Lower leg skin (tissue), 3 donors: Measurements from ENCODE around the gene NRGN.

Experiments
- CTCF ChIP-seq, 3 donors: fragments of 450-650 bp; IDR thresholded peaks; one replicate each; pipeline ENCODE4 v1.5.1; 2016; ENCODE audit warnings: antibody characterized with exemption in 3 of 3, mild to moderate bottlenecking in 3 of 3, moderate library complexity in 2 of 3
- POLR2A ChIP-seq, 2 donors: fragments of 450-650 bp; IDR thresholded peaks; one replicate each; pipeline ENCODE4 v1.6.1; 2016 to 2017; ENCODE audit warnings: antibody characterized with exemption in 2 of 2, mild to moderate bottlenecking in 1 of 2, moderate library complexity in 1 of 2

GRCh38 chr11:124748481-124749343, 9.0 kb downstream of the NRGN start:
- TF ChIP-seq CTCF (IDR thresholded peaks at IDR 0.05) (no peak), POLR2A (IDR thresholded peaks at IDR 0.05) (no peak)
